ENCODE data around the gene FBLN1.

The FBLN1 gene

DNA sequence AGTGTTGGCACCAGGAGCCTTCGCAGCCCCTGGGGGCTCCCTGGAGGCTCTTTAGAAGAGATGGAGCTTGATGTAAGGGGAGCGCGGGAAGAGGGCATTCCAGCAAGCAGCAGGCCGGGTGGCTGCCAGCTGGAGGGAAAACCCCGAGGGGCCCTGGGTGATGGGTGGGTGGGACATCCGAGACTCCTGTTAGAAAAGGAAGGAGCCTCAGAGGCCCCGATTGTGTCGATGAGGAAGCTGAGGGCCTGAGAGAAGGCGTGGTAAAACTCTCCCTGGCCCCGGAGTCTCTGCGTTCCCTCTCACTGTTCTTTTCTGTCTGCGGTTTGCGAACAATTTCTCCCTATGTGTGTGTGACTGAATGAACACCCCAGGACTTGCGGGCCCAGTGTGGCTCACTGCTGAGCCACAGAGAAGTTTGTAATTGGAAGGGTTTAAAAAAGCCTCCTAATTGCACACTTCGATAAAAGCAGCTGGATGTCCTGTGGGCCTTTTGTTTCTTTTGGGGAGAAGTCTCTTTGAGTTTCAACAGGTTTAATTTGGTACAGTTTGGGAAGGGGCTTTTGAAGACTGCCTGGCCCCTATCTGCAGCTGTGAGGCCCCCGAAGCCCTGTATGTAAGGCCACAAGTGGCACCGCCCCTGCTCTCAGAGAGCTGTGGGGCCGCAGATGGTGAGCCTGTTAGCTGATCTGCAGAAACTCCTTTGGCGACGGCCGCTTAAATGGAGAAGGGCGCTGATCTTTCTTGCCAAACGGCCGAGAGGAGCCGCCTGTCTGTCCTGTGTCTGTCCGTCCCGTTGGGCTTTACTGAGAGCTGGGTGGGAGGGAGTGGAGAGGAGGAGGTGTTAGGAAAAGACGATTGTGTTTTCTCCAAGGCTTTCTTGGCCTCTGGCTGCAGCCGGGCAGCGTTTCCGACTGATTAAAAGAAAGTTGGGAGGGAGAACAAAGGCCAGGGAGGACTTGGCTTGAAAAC, 2.0 kb downstream of the FBLN1 start:
- Histone ChIP-seq H3K4me3 (ENCODE audit: low read length) (no peak overlapping the region), H2AFZ (ENCODE audit: low read depth, low read length) (no peak overlapping the region), H4K20me1 (ENCODE audit: insufficient read depth, low read length) (no peaks in the 10 kb centered on the region), H3K79me2 (ENCODE audit: low read length) (no peaks in the 10 kb centered on the region), H3K36me3 (replicated peaks; ENCODE audit: low read depth, low read length) (no peaks in the 10 kb centered on the region), H3K27me3 (ENCODE audit: low read depth, low read length) (peaks cover 3% of the 10 kb centered on the region; the same call in 1 of the 2 replicates), H3K9me3 (ENCODE audit: insufficient read depth, low read length) (no peaks in the 10 kb centered on the region), H3K27ac (ENCODE audit: low read length) (no peak overlapping the region), H3K4me1 (ENCODE audit: low read length) (peaks cover 7% of the 10 kb centered on the region), H3K9ac (ENCODE audit: low read length) (no peak overlapping the region), H3K4me2 (ENCODE audit: low read length) (no peak overlapping the region)
- TF ChIP-seq, protein P1, sequence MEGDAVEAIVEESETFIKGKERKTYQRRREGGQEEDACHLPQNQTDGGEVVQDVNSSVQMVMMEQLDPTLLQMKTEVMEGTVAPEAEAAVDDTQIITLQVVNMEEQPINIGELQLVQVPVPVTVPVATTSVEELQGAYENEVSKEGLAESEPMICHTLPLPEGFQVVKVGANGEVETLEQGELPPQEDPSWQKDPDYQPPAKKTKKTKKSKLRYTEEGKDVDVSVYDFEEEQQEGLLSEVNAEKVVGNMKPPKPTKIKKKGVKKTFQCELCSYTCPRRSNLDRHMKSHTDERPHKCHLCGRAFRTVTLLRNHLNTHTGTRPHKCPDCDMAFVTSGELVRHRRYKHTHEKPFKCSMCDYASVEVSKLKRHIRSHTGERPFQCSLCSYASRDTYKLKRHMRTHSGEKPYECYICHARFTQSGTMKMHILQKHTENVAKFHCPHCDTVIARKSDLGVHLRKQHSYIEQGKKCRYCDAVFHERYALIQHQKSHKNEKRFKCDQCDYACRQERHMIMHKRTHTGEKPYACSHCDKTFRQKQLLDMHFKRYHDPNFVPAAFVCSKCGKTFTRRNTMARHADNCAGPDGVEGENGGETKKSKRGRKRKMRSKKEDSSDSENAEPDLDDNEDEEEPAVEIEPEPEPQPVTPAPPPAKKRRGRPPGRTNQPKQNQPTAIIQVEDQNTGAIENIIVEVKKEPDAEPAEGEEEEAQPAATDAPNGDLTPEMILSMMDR (IDR thresholded peaks at IDR 0.05; ENCODE audit: low read depth, low read length), result no peak
- TF ChIP-seq EZH2phosphoT487 (IDR thresholded peaks at IDR 0.05; ENCODE audit: low read depth), result no peak

DNA sequence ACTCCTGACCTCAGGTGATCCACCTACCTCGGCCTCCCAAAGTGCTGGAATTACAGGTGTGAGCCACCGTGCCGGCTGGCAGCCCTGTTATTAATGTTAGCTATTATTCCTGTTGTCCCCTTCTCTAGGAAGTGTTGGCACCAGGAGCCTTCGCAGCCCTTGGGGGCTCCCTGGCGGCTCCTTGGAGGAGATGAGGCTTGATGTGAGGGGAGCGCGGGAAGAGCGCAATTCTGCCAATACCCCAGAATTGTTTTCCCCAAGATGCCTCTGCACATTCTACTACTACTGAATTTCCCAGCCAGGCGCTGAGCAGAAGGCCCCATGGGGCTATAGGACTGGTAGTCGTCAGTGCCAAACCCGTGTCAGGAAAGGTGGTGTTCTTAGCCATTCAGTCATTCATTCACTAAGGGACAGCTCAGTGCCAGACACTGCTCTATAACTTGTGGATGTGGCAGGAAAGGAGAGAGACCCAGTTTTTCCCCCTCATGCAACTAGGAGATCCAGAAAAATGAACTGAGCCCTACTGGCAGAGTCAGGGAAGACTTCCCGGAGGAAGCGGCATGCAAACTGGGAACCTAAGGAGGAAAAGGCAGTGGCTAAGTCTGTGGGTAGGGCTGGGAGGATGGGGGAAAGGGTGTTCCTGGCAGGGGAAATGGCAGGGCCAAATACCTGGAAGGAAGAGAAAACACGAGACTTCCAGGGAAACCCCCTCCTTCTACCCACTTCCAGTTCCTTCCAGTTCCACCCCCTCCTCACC, 3.5 kb downstream of the FBLN1 start:
- H3K9me3 ChIP-seq (ENCODE audit: insufficient read depth, low read length), result no peaks in the 10 kb centered on the region
- no peak overlapping the region for H3K9ac ChIP-seq (ENCODE audit: low read length)
- H3K27me3 ChIP-seq (ENCODE audit: low read depth, low read length), result peaks cover 3% of the 10 kb centered on the region; the same call in 1 of the 2 replicates
- no peak overlapping the region for H3K4me3 ChIP-seq (ENCODE audit: low read length)
- H3K36me3 ChIP-seq (replicated peaks; ENCODE audit: low read depth, low read length), result no peaks in the 10 kb centered on the region
- peaks cover 7% of the 10 kb centered on the region for H3K4me1 ChIP-seq (ENCODE audit: low read length)
- H3K4me2 ChIP-seq (ENCODE audit: low read length), result no peak overlapping the region
- no peak overlapping the region for H3K27ac ChIP-seq (ENCODE audit: low read length)
- no peak overlapping the region for H2AFZ ChIP-seq (ENCODE audit: low read depth, low read length)
- TF ChIP-seq, protein P1 (IDR thresholded peaks at IDR 0.05; ENCODE audit: low read depth, low read length), result no peak
- TF ChIP-seq EZH2phosphoT487 (IDR thresholded peaks at IDR 0.05; ENCODE audit: low read depth), result no peak
- no peaks in the 10 kb centered on the region for H4K20me1 ChIP-seq (ENCODE audit: insufficient read depth, low read length)
- H3K79me2 ChIP-seq (ENCODE audit: low read length), result no peaks in the 10 kb centered on the region

DNA sequence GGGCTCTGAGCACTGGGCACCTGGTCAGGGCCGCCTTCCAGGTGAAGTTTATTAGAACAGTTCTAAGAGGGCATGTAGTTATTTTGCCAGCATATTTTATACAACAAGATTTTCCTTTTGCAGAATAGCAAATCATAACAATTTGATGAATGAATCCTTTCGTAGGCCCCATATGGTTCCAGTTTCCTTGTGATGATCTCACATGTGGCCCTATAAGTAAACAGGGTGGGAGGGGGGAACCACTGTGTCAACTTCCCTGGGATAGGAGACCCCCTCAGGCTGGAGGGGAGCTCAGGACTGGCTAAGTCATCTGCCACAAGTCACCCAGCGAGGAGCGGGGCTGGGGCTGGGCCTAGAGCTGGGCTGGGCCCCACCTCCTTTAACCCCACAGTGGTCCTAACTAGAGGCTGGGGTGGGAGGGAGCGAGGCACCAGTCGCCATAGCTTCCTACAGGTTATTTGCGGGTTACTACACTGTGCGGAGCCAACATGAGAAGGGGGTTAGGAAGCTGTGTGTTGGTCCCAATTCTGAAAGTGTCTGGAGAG, 4.2 kb downstream of the FBLN1 start:
- no peaks in the 10 kb centered on the region for H4K20me1 ChIP-seq (ENCODE audit: insufficient read depth, low read length)
- H3K4me3 ChIP-seq (ENCODE audit: low read length), result no peak overlapping the region
- H3K27me3 ChIP-seq (ENCODE audit: low read depth, low read length), result peaks cover 6% of the 10 kb centered on the region; the same call in 1 of the 2 replicates
- H3K9ac ChIP-seq (ENCODE audit: low read length), result no peak overlapping the region
- no peak overlapping the region for H3K4me2 ChIP-seq (ENCODE audit: low read length)
- H3K9me3 ChIP-seq (ENCODE audit: insufficient read depth, low read length), result no peaks in the 10 kb centered on the region
- no peak overlapping the region for H2AFZ ChIP-seq (ENCODE audit: low read depth, low read length)
- peaks cover 7% of the 10 kb centered on the region for H3K4me1 ChIP-seq (ENCODE audit: low read length)
- H3K36me3 ChIP-seq (replicated peaks; ENCODE audit: low read depth, low read length), result no peaks in the 10 kb centered on the region
- H3K27ac ChIP-seq (ENCODE audit: low read length), result no peak overlapping the region
- no peak for TF ChIP-seq EZH2phosphoT487 (IDR thresholded peaks at IDR 0.05; ENCODE audit: low read depth)
- TF ChIP-seq, protein P1 (IDR thresholded peaks at IDR 0.05; ENCODE audit: low read depth, low read length), result no peak
- no peaks in the 10 kb centered on the region for H3K79me2 ChIP-seq (ENCODE audit: low read length)

DNA sequence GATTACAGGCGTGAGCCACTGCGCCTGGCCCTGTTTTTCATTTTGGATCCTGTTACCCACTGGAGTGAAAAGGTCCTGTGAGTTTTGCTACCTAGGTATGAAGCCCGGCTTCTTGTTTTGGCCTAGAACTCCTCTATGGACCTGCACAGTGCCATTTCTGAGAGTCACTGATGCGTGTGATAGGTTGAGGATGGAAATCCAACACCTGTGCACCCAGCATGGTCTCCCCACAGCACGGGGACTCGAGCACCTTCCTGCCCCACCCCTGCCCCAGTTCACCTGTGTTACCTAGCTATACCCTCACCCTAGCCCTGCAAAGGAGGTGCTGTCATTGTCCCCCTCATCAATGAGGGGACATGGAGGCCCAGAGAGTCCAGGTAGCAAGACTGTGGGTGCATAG, 5.1 kb downstream of the FBLN1 start:
- no peaks in the 10 kb centered on the region for H3K9me3 ChIP-seq (ENCODE audit: insufficient read depth, low read length)

More for the DNA sequence above, 5.1 kb downstream of the FBLN1 start:
- no peaks in the 10 kb centered on the region for H3K79me2 ChIP-seq (ENCODE audit: low read length)
- H4K20me1 ChIP-seq (ENCODE audit: insufficient read depth, low read length), result no peaks in the 10 kb centered on the region
- peaks cover 13% of the 10 kb centered on the region for H3K27me3 ChIP-seq (ENCODE audit: low read depth, low read length)
- no peak overlapping the region for H3K4me3 ChIP-seq (ENCODE audit: low read length)
- H3K9ac ChIP-seq (ENCODE audit: low read length), result no peak overlapping the region
- H3K27ac ChIP-seq (ENCODE audit: low read length), result no peak overlapping the region
- TF ChIP-seq, protein P1 (IDR thresholded peaks at IDR 0.05; ENCODE audit: low read depth, low read length), result no peak
- TF ChIP-seq EZH2phosphoT487 (IDR thresholded peaks at IDR 0.05; ENCODE audit: low read depth), result no peak
- no peaks in the 10 kb centered on the region for H3K36me3 ChIP-seq (replicated peaks; ENCODE audit: low read depth, low read length)
- no peak overlapping the region for H3K4me2 ChIP-seq (ENCODE audit: low read length)
- no peak overlapping the region for H2AFZ ChIP-seq (ENCODE audit: low read depth, low read length)
- H3K4me1 ChIP-seq (ENCODE audit: low read length), result peaks cover 7% of the 10 kb centered on the region
